Ishikawa (cell line): ENCODE results near the gene FER.
A peak's percentile ranks its signal among the peaks of the same experiment; 100 is the strongest.

Experiments used
- CEBPB ChIP-seq: IDR thresholded peaks from 2 replicates; pipeline ENCODE4 v1.6.1; 2012
- CREB1 ChIP-seq: IDR thresholded peaks from 2 replicates; pipeline ENCODE4 v1.6.1; 2012; ENCODE audit warnings: low read depth
- EGR1 ChIP-seq: IDR thresholded peaks from 2 replicates; pipeline ENCODE4 v1.6.1; 2012
- EP300 ChIP-seq: IDR thresholded peaks from 2 replicates; pipeline ENCODE4 v1.6.1; 2012; ENCODE audit warnings: borderline replicate concordance
- FOXM1 ChIP-seq: IDR thresholded peaks from 2 replicates; pipeline ENCODE4 v1.6.1; 2012; ENCODE audit warnings: low read depth, borderline replicate concordance
- NFIC ChIP-seq: IDR thresholded peaks from 2 replicates; pipeline ENCODE4 v1.6.1; 2012
- RAD21 ChIP-seq: IDR thresholded peaks from 2 replicates; pipeline ENCODE4 v1.6.1; 2012; ENCODE audit warnings: low read depth
- TAF1 ChIP-seq: IDR thresholded peaks from 2 replicates; pipeline ENCODE4 v1.6.1; 2012; ENCODE audit warnings: low read depth, mild to moderate bottlenecking
- TCF12 ChIP-seq: IDR thresholded peaks from 2 replicates; pipeline ENCODE4 v1.6.1; 2012; ENCODE audit warnings: low read depth
- TEAD4 ChIP-seq: IDR thresholded peaks from 2 replicates; pipeline ENCODE4 v1.6.1; 2012
- USF1 ChIP-seq: IDR thresholded peaks from 2 replicates; pipeline ENCODE4 v1.6.1; 2012
- YY1 ChIP-seq: IDR thresholded peaks from 2 replicates; pipeline ENCODE4 v1.6.1; 2012; ENCODE audit warnings: low read depth
- ZBTB7A ChIP-seq: IDR thresholded peaks from 2 replicates; pipeline ENCODE4 v1.6.1; 2012; ENCODE audit warnings: low read depth
- TF ChIP-seq, protein P1 (sequence below): IDR thresholded peaks from 2 replicates; pipeline ENCODE4 v1.6.1; 2012
- TF ChIP-seq, protein P2 (sequence below): IDR thresholded peaks from 2 replicates; pipeline ENCODE4 v1.6.1; 2012; ENCODE audit warnings: low read depth, mild to moderate bottlenecking

Gene FER

DNA sequence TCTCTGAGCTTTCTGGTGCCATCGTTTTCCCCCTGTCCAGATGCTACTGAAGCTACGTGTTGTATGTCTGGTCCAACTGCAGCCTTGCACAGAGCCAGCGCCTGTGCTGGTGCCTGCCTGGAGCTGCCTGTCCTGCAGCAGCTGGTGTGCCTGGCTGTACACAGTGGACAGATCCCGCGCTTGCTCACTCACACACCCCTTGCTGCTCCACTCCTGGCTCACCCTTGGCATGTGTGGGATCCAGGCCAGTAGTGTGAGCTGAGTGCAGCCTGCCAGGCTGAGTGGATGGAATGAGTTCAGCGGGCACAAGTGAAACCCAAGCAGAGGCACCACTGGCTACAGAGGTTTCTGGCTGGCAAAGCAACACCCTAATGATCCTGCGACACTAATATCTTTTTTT is 40.4 kb downstream of the FER start:
- no peak for TF ChIP-seq TEAD4
- no peak for TF ChIP-seq ZBTB7A
- TF ChIP-seq TCF12 = no peak
- TF ChIP-seq CEBPB = no peak
- TF ChIP-seq CREB1 = no peak
- TF ChIP-seq TAF1 = no peak
- TF ChIP-seq RAD21 = no peak
- TF ChIP-seq YY1 = no peak
- TF ChIP-seq FOXM1 = no peak

- no peak for TF ChIP-seq USF1
Observed at GRCh38 chr5:108793207-108793606, 45.5 kb downstream of the FER start.

DNA sequence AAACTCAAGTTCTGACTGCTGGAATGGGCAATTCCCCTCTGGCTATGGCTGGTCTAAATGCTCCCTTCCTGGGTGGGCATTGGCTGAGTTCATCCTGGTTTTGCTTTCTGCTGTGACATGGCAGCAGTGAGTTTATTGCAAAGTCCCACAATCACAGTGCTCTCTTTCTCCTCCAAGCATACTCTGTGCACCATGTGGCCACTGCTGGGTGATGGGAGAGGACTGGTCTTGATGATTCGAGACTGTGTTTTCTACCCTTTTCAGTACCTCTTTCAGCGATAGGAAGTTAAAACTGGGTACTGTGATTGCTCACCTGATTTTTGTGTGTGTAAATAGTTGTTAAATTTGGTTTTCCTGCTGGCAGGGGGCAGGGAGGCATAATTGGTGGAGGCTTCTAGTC is 49.7 kb downstream of the FER start:
- TF ChIP-seq, protein P1, sequence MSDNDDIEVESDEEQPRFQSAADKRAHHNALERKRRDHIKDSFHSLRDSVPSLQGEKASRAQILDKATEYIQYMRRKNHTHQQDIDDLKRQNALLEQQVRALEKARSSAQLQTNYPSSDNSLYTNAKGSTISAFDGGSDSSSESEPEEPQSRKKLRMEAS = no peak
- TF ChIP-seq TAF1 (no peak), ZBTB7A (no peak), RAD21 (no peak), CEBPB (no peak), YY1 (no peak)

- no peak for TF ChIP-seq RAD21
Observed at GRCh38 chr5:108797986-108798385, 50.3 kb downstream of the FER start.

GRCh38 chr5:108798513-108799265 is 51.0 kb downstream of the FER start:
- TF ChIP-seq NFIC (no peak), TEAD4 (no peak)

GRCh38 chr5:108801301-108801700 is 53.6 kb downstream of the FER start:
- TF ChIP-seq EGR1 = no peak

GRCh38 chr5:108801776-108802175 is 54.1 kb downstream of the FER start:
- TF ChIP-seq, protein P2, sequence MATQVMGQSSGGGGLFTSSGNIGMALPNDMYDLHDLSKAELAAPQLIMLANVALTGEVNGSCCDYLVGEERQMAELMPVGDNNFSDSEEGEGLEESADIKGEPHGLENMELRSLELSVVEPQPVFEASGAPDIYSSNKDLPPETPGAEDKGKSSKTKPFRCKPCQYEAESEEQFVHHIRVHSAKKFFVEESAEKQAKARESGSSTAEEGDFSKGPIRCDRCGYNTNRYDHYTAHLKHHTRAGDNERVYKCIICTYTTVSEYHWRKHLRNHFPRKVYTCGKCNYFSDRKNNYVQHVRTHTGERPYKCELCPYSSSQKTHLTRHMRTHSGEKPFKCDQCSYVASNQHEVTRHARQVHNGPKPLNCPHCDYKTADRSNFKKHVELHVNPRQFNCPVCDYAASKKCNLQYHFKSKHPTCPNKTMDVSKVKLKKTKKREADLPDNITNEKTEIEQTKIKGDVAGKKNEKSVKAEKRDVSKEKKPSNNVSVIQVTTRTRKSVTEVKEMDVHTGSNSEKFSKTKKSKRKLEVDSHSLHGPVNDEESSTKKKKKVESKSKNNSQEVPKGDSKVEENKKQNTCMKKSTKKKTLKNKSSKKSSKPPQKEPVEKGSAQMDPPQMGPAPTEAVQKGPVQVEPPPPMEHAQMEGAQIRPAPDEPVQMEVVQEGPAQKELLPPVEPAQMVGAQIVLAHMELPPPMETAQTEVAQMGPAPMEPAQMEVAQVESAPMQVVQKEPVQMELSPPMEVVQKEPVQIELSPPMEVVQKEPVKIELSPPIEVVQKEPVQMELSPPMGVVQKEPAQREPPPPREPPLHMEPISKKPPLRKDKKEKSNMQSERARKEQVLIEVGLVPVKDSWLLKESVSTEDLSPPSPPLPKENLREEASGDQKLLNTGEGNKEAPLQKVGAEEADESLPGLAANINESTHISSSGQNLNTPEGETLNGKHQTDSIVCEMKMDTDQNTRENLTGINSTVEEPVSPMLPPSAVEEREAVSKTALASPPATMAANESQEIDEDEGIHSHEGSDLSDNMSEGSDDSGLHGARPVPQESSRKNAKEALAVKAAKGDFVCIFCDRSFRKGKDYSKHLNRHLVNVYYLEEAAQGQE = no peak
- TF ChIP-seq TCF12 (no peak), EP300 (no peak), CEBPB (peak; percentile 46; the same call in 1 of the 2 replicates), TAF1 (no peak), CREB1 (no peak)

GRCh38 chr5:108810717-108811116 is 63.0 kb downstream of the FER start:
- TF ChIP-seq RAD21 (no peak), EGR1 (no peak), YY1 (no peak), FOXM1 (no peak), CEBPB (no peak), NFIC (no peak), TAF1 (no peak), ZBTB7A (no peak), TEAD4 (no peak), USF1 (no peak), CREB1 (no peak)
- TF ChIP-seq, protein P2 = no peak
- TF ChIP-seq, protein P1 = no peak
